BLaER1 treated with 17β-estradiol and CSF1 and Interleukin-3, amounts not matched to agents 10 nM and 100 nM (cell line): ENCODE measurements around the gene GNL2.
"Not testable (repeated sequence)": the region's sequence is repeated elsewhere in the genome, so short reads cannot be mapped to it uniquely, and the experiment has no call there.

Experiments
- H3K27ac ChIP-seq, 11 experiments: shearing (Covaris generic); formaldehyde crosslinking; 2 replicates each; pipeline ENCODE4 v1.8.1; 2022
- H3K27me3 ChIP-seq, 11 experiments: shearing (Covaris generic); formaldehyde crosslinking; 2 replicates each; pipeline ENCODE4 v1.8.1; 2022
- H3K36me3 ChIP-seq, 11 experiments: shearing (Covaris generic); formaldehyde crosslinking; 2 replicates each; pipeline ENCODE4 v1.8.1; 2022
- H3K4me1 ChIP-seq, 10 experiments: shearing (Covaris generic); formaldehyde crosslinking; 2 replicates each; pipeline ENCODE4 v1.8.1; 2022
- H3K4me2 ChIP-seq, 11 experiments: shearing (Covaris generic); formaldehyde crosslinking; 2 replicates each; pipeline ENCODE4 v1.8.1; 2022
- H3K4me3 ChIP-seq, 10 experiments: shearing (Covaris generic); formaldehyde crosslinking; 2 replicates each; pipeline ENCODE4 v1.8.1; 2022
- H3K9ac ChIP-seq, 11 experiments: shearing (Covaris generic); formaldehyde crosslinking; 2 replicates each; pipeline ENCODE4 v1.8.1; 2022
- H3K9me3 ChIP-seq, 11 experiments: shearing (Covaris generic); formaldehyde crosslinking; replicated peaks in 1 of 11; 2 replicates each; pipeline ENCODE4 v1.8.1; 2022
- H4K20me1 ChIP-seq, 11 experiments: shearing (Covaris generic); formaldehyde crosslinking; 2 replicates each; pipeline ENCODE4 v1.8.1; 2022
- Cebpa-rat ChIP-seq, 11 experiments: shearing (Covaris generic); IDR thresholded peaks; 2 replicates each; pipeline ENCODE4 v1.8.1; 2022

The GNL2 gene

GRCh38 chr1:37601441-37601840 lies 5.7 kb upstream of the GNL2 start:
- Histone ChIP-seq H3K4me1 (peaks cover under 1 to 10% (median 5%) of the 10 kb centered on the region in 10 experiments; a peak in 14 of 20 replicates), H3K9ac (no peak overlapping the region), H3K36me3 (no peaks in the 10 kb centered on the region), H3K9me3 (no peaks in the 10 kb centered on the region), H3K27ac (no peak overlapping the region), H3K4me3 (no peak overlapping the region), H4K20me1 (no peaks in the 10 kb centered on the region), H3K4me2 (no peak overlapping the region), H3K27me3 (no peaks in the 10 kb centered on the region)
- TF ChIP-seq Cebpa-rat (IDR thresholded peaks at IDR 0.05): no peak

- H3K27me3 ChIP-seq: no peaks in the 10 kb centered on the region
- no peak for TF ChIP-seq Cebpa-rat (IDR thresholded peaks at IDR 0.05)
Measured at GRCh38 chr1:37599940-37600339, 4.2 kb upstream of the GNL2 start.

GRCh38 chr1:37596182-37596667 lies 488 bp upstream of the GNL2 start:
- H4K20me1 ChIP-seq: peaks cover 13 to 42% (median 42%) of the 10 kb centered on the region in 11 experiments; a peak in 21 of 22 replicates
- H3K4me1 ChIP-seq: peaks cover 18 to 26% (median 22%) of the 10 kb centered on the region in 10 experiments
- H3K27ac ChIP-seq: peak overlapping the region in 7 of 11 experiments; percentile 77 to 88 (median 81); a peak in 10 of 22 replicates
- H3K36me3 ChIP-seq: peaks cover 25 to 35% (median 29%) of the 10 kb centered on the region in 11 experiments
- H3K4me2 ChIP-seq: peak overlapping the region; percentile 79 to 97 (median 93)
- H3K27me3 ChIP-seq: no peaks in the 10 kb centered on the region
- TF ChIP-seq Cebpa-rat (IDR thresholded peaks at IDR 0.05): no peak
- peak overlapping the region; percentile 76 to 91 (median 87); a peak in 21 of 22 replicates for H3K9ac ChIP-seq
- H3K9me3 ChIP-seq: no peaks in the 10 kb centered on the region
- H3K4me3 ChIP-seq: peak overlapping the region; percentile 69 to 91 (median 83)

More at GRCh38 chr1:37599940-37600339, 4.2 kb upstream of the GNL2 start:
- Histone ChIP-seq H3K9ac (no peak overlapping the region; a peak in 1 of 22 replicates), H3K4me2 (no peak overlapping the region), H3K9me3 (no peaks in the 10 kb centered on the region), H3K4me1 (peaks cover 2 to 9% (median 7%) of the 10 kb centered on the region in 10 experiments; a peak in 16 of 20 replicates), H3K36me3 (no peaks in the 10 kb centered on the region), H3K27ac (no peak overlapping the region), H3K4me3 (no peak overlapping the region), H4K20me1 (peaks cover 0 to 6% (median 5%) of the 10 kb centered on the region in 11 experiments; a peak in 11 of 22 replicates)

- no peak overlapping the region for H3K27ac ChIP-seq
- peak overlapping the region; percentile 88 to 98 (median 95) for H3K4me2 ChIP-seq
- TF ChIP-seq Cebpa-rat (IDR thresholded peaks at IDR 0.05): no peak
- H3K9me3 ChIP-seq: no peaks in the 10 kb centered on the region
- peaks cover 18 to 26% (median 22%) of the 10 kb centered on the region in 10 experiments for H3K4me1 ChIP-seq
- H3K9ac ChIP-seq: peak overlapping the region in 6 of 11 experiments; percentile 76 to 89 (median 88); a peak in 6 of 22 replicates
- peak overlapping the region in 4 of 10 experiments; percentile 89 to 91 (median 90); a peak in 8 of 20 replicates for H3K4me3 ChIP-seq
- peaks cover 50 to 60% (median 54%) of the 10 kb centered on the region in 11 experiments for H3K36me3 ChIP-seq
- peaks cover 13 to 67% (median 66%) of the 10 kb centered on the region in 11 experiments; a peak in 21 of 22 replicates for H4K20me1 ChIP-seq
- H3K27me3 ChIP-seq: no peaks in the 10 kb centered on the region
Measured at GRCh38 chr1:37593726-37594125, 2.0 kb downstream of the GNL2 start.

- Histone ChIP-seq H3K4me1 (peaks cover 5 to 10% (median 6%) of the 10 kb centered on the region in 10 experiments), H3K27me3 (no peaks in the 10 kb centered on the region), H4K20me1 (peaks cover 4 to 100% (median 77%) of the 10 kb centered on the region in 11 experiments; a peak in 21 of 22 replicates), H3K27ac (no peak overlapping the region), H3K9ac (no peak overlapping the region; a peak in 1 of 22 replicates), H3K4me2 (no peak overlapping the region), H3K9me3 (no peaks in the 10 kb centered on the region), H3K4me3 (no peak overlapping the region), H3K36me3 (peaks cover 94 to 100% (median 99%) of the 10 kb centered on the region in 11 experiments)
- TF ChIP-seq Cebpa-rat (IDR thresholded peaks at IDR 0.05): no peak
Measured at GRCh38 chr1:37588939-37589338, 6.8 kb downstream of the GNL2 start.

- not testable (repeated sequence) for H3K27me3 ChIP-seq, H3K4me2 ChIP-seq, H3K9me3 ChIP-seq, H3K9ac ChIP-seq, H3K4me1 ChIP-seq, H3K4me3 ChIP-seq, H3K27ac ChIP-seq
- H4K20me1 ChIP-seq: peaks cover 0 to 94% (median 56%) of the 10 kb centered on the region in 11 experiments; a peak in 17 of 22 replicates
- H3K36me3 ChIP-seq: peaks cover 96 to 100% (median 100%) of the 10 kb centered on the region in 11 experiments
- peak in 2 of 11 experiments; percentile 30 to 74; a peak in 3 of 22 replicates for TF ChIP-seq Cebpa-rat (IDR thresholded peaks at IDR 0.05)
Measured at GRCh38 chr1:37584544-37584943, 11.2 kb downstream of the GNL2 start.

GRCh38 chr1:37575692-37576091 lies 20.0 kb downstream of the GNL2 start:
- Histone ChIP-seq H3K9ac (no peak overlapping the region), H3K4me3 (no peak overlapping the region), H3K27me3 (no peaks in the 10 kb centered on the region), H3K36me3 (peaks cover 98 to 100% (median 100%) of the 10 kb centered on the region in 11 experiments), H4K20me1 (peaks cover 0 to 72% (median 22%) of the 10 kb centered on the region in 11 experiments; a peak in 16 of 22 replicates), H3K4me1 (peaks cover 0 to 27% (median 0%) of the 10 kb centered on the region in 10 experiments; a peak in 5 of 20 replicates), H3K27ac (no peak overlapping the region), H3K9me3 (no peaks in the 10 kb centered on the region), H3K4me2 (peak overlapping the region in 1 of 11 experiments; percentile 29; a peak in 1 of 22 replicates)
- no peak for TF ChIP-seq Cebpa-rat (IDR thresholded peaks at IDR 0.05)

- H3K9me3 ChIP-seq: no peaks in the 10 kb centered on the region
- no peaks in the 10 kb centered on the region for H3K27me3 ChIP-seq
- 0 out of 22 replicates have a peak overlapping the region, but pooled peaks of 1 of the 11 experiments have one; percentile 13 for H3K9ac ChIP-seq
- H3K4me1 ChIP-seq: peaks cover 0 to 27% (median 0%) of the 10 kb centered on the region in 10 experiments; a peak in 5 of 20 replicates
- TF ChIP-seq Cebpa-rat (IDR thresholded peaks at IDR 0.05): no peak
- H3K27ac ChIP-seq: no peak overlapping the region
- peaks cover 0 to 64% (median 21%) of the 10 kb centered on the region in 11 experiments; a peak in 14 of 22 replicates for H4K20me1 ChIP-seq
- H3K4me2 ChIP-seq: peak overlapping the region in 1 of 11 experiments; percentile 29; a peak in 1 of 22 replicates
- H3K36me3 ChIP-seq: peaks cover 97 to 100% (median 100%) of the 10 kb centered on the region in 11 experiments
- no peak overlapping the region for H3K4me3 ChIP-seq
Measured at GRCh38 chr1:37574834-37575480, 20.8 kb downstream of the GNL2 start.
